ENCODE measurements around the gene SERPINB8.

DNA sequence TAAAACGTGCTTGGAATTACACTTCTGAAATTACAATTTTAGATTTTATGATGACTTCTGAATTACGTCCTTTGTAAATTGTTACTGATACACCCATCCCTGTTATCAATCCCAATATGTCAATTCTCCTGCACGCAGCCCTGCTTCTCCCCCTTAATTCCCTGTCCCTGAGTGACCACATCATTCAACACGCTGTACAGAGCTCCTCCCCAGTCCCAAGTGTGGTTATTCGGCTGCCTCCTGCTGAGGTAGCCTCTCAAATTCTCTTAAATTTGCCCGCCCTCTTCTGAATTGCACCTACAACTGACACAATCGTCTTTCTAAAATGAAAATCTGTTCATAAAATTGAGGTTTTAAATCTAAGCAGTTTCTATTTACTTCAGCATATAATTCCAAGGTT lies 10.1 kb downstream of the SERPINB8 start:
- TF ChIP-seq, protein P1, sequence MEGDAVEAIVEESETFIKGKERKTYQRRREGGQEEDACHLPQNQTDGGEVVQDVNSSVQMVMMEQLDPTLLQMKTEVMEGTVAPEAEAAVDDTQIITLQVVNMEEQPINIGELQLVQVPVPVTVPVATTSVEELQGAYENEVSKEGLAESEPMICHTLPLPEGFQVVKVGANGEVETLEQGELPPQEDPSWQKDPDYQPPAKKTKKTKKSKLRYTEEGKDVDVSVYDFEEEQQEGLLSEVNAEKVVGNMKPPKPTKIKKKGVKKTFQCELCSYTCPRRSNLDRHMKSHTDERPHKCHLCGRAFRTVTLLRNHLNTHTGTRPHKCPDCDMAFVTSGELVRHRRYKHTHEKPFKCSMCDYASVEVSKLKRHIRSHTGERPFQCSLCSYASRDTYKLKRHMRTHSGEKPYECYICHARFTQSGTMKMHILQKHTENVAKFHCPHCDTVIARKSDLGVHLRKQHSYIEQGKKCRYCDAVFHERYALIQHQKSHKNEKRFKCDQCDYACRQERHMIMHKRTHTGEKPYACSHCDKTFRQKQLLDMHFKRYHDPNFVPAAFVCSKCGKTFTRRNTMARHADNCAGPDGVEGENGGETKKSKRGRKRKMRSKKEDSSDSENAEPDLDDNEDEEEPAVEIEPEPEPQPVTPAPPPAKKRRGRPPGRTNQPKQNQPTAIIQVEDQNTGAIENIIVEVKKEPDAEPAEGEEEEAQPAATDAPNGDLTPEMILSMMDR (IDR thresholded peaks at IDR 0.05), result no peak
- no peak for TF ChIP-seq POLR2A (IDR thresholded peaks at IDR 0.05; ENCODE audit: low read depth)
- no peak for TF ChIP-seq POLR2AphosphoS5 (IDR thresholded peaks at IDR 0.05)
- no peak for TF ChIP-seq EP300 (IDR thresholded peaks at IDR 0.05)
